HEK293T (cell line): ENCODE measurements around the gene EFNA3.

Source experiments
- CTCF ChIA-PET: fragments of 350-600 bp; formaldehyde crosslinking; extraction: SDS; loops from one replicate; lab custom pipeline; 2021; ENCODE audit warnings: antibody characterized with exemption, inconsistent platforms; lab: Yijun Ruan, JAX
- POLR2A ChIA-PET: fragments of 350-600 bp; formaldehyde crosslinking; extraction: SDS; loops from one replicate; lab custom pipeline; 2020; ENCODE audit warnings: antibody characterized with exemption, inconsistent platforms; lab: Yijun Ruan, JAX
- DNase-seq: peaks from one replicate; pipeline ENCODE4 v3.0.0; 2012; ENCODE audit warnings: mixed read lengths; ENCODE audit errors: extremely low spot score
- ARNT ChIP-seq: fragments of 450-650 bp; IDR thresholded peaks from 2 replicates; pipeline ENCODE4 v1.6.1; 2017; ENCODE audit warnings: mild to moderate bottlenecking
- BHLHE40 ChIP-seq: fragments of 450-650 bp; IDR thresholded peaks from 2 replicates; pipeline ENCODE4 v1.6.1; 2016; ENCODE audit warnings: mild to moderate bottlenecking, moderate library complexity, borderline replicate concordance
- CTBP1 ChIP-seq: fragments of 450-650 bp; IDR thresholded peaks from 2 replicates; pipeline ENCODE4 v1.6.1; 2016; ENCODE audit warnings: borderline replicate concordance
- ELF4 ChIP-seq: fragments of 450-650 bp; IDR thresholded peaks from 2 replicates; pipeline ENCODE4 v1.6.1; 2017; ENCODE audit warnings: antibody characterized with exemption
- FOXA1 ChIP-seq: fragments of 450-650 bp; IDR thresholded peaks from 2 replicates; pipeline ENCODE4 v1.6.1; 2016; ENCODE audit warnings: mild to moderate bottlenecking
- FOXK2 ChIP-seq: fragments of 450-650 bp; IDR thresholded peaks from 2 replicates; pipeline ENCODE4 v1.6.1; 2016; ENCODE audit warnings: mild to moderate bottlenecking
- FOXM1 ChIP-seq: fragments of 450-650 bp; IDR thresholded peaks from 2 replicates; pipeline ENCODE4 v1.6.1; 2017; ENCODE audit warnings: mild to moderate bottlenecking, borderline replicate concordance
- HDGF ChIP-seq: fragments of 450-650 bp; IDR thresholded peaks from 2 replicates; pipeline ENCODE4 v1.6.1; 2017; ENCODE audit warnings: antibody characterized with exemption, borderline replicate concordance
- L3MBTL2 ChIP-seq: fragments of 450-650 bp; conservative IDR thresholded peaks from 2 replicates; pipeline ENCODE4 v1.6.1; 2016; ENCODE audit warnings: mild to moderate bottlenecking
- LEF1 ChIP-seq: fragments of 450-650 bp; IDR thresholded peaks from 2 replicates; pipeline ENCODE4 v1.6.1; 2017; ENCODE audit warnings: mild to moderate bottlenecking, borderline replicate concordance
- NFRKB ChIP-seq: fragments of 450-650 bp; IDR thresholded peaks from 2 replicates; pipeline ENCODE4 v1.6.1; 2016; ENCODE audit warnings: mild to moderate bottlenecking, moderate library complexity
- PKNOX1 ChIP-seq: fragments of 450-650 bp; IDR thresholded peaks from 2 replicates; pipeline ENCODE4 v1.6.1; 2016
- SP1 ChIP-seq: fragments of 450-650 bp; IDR thresholded peaks from 2 replicates; pipeline ENCODE4 v1.6.1; 2017
- SUZ12 ChIP-seq: fragments of 450-650 bp; IDR thresholded peaks from 2 replicates; pipeline ENCODE4 v1.6.1; 2016; ENCODE audit warnings: mild to moderate bottlenecking
- TARDBP ChIP-seq: fragments of 450-650 bp; IDR thresholded peaks from 2 replicates; pipeline ENCODE4 v1.6.1; 2016
- ZNF384 ChIP-seq: fragments of 450-650 bp; IDR thresholded peaks from 2 replicates; pipeline ENCODE4 v1.6.1; 2016

Gene EFNA3

GRCh38 chr1:155072531-155073289 is 5.9 kb upstream of the EFNA3 start:
- no peak for TF ChIP-seq LEF1
- no peak for TF ChIP-seq FOXK2
- TF ChIP-seq FOXM1: no peak
- TF ChIP-seq ELF4: no peak
- TF ChIP-seq ZNF384: no peak
- TF ChIP-seq ARNT: no peak
- TF ChIP-seq L3MBTL2: no peak
- no peak for TF ChIP-seq HDGF
- ChIA-PET CTCF (interaction anchor here (1.0 to 1.2 kb wide), 2 partner anchors 12 to 14 kb away, joined by 3 to 6 read pairs; no protein-coding TSS in a partner anchor), POLR2A (interaction anchor here (1.0 to 1.4 kb wide), 2 partner anchors 22 to 154 kb away, joined by 3 to 4 read pairs; partner anchors contain the start of gene ADAM15)
- no peak for DNase-seq

- no peak for TF ChIP-seq FOXM1
- TF ChIP-seq NFRKB: no peak
- no peak for TF ChIP-seq LEF1
- TF ChIP-seq SP1: no peak
- TF ChIP-seq BHLHE40: no peak
- TF ChIP-seq FOXA1: no peak
- TF ChIP-seq ARNT: no peak
- TF ChIP-seq TARDBP: no peak
- no peak for TF ChIP-seq PKNOX1
- no peak for TF ChIP-seq FOXK2
- no peak for TF ChIP-seq ELF4
- TF ChIP-seq CTBP1: no peak
- TF ChIP-seq SUZ12: no peak
- no peak for TF ChIP-seq HDGF
- no peak for TF ChIP-seq L3MBTL2
- TF ChIP-seq ZNF384: no peak
- ChIA-PET CTCF (interaction anchor here (1.0 to 3.3 kb wide), 3 partner anchors 11 to 13 kb away, joined by 3 to 24 read pairs (median 6); no protein-coding TSS in a partner anchor), POLR2A (interaction anchor here (3.3 kb wide), 1 partner anchor 9 kb away, joined by 15 read pairs; no protein-coding TSS in a partner anchor)
- no peak for DNase-seq
Observed at GRCh38 chr1:155073377-155074242, 5.0 kb upstream of the EFNA3 start.

GRCh38 chr1:155075535-155075934 is 3.1 kb upstream of the EFNA3 start:
- TF ChIP-seq FOXM1 (no peak), PKNOX1 (peak; percentile 71), FOXA1 (no peak)
- CTCF ChIA-PET: interaction anchor here (0.6 to 3.3 kb wide), 5 partner anchors 9 to 118 kb away, joined by 3 to 24 read pairs (median 6); partner anchors contain the start of gene ADAM15
- POLR2A ChIA-PET: interaction anchor here (0.7 to 3.4 kb wide), 7 partner anchors 9 to 97 kb away, joined by 3 to 15 read pairs (median 4); partner anchors contain the start of genes ADAM15, FLAD1 and KRTCAP2
- DNase-seq: no peak

- POLR2A ChIA-PET: interaction anchor here (0.9 to 3.4 kb wide), 5 partner anchors 9 to 97 kb away, joined by 3 to 15 read pairs (median 5); partner anchors contain the start of genes ADAM15 and KRTCAP2
- DNase-seq: no peak
- CTCF ChIA-PET: interaction anchor here (0.6 to 3.3 kb wide), 6 partner anchors 8 to 405 kb away, joined by 3 to 24 read pairs (median 5); partner anchors contain the start of gene KRTCAP2
- no peak for TF ChIP-seq BHLHE40
- TF ChIP-seq NFRKB: no peak
- no peak for TF ChIP-seq ARNT
- TF ChIP-seq ELF4: no peak
- TF ChIP-seq L3MBTL2: no peak
- TF ChIP-seq ZNF384: no peak
- TF ChIP-seq SUZ12: no peak
- TF ChIP-seq LEF1: no peak
- TF ChIP-seq CTBP1: no peak
- TF ChIP-seq PKNOX1: no peak
- TF ChIP-seq SP1: no peak
- TF ChIP-seq FOXK2: no peak
- no peak for TF ChIP-seq HDGF
Observed at GRCh38 chr1:155076371-155076770, 2.3 kb upstream of the EFNA3 start.

GRCh38 chr1:155077346-155077745 is 1.3 kb upstream of the EFNA3 start:
- ChIA-PET CTCF (interaction anchor here (1.0 to 3.3 kb wide), 3 partner anchors 7 to 96 kb away, joined by 3 to 24 read pairs (median 4); partner anchors contain the start of gene KRTCAP2), POLR2A (interaction anchor here (1.0 to 3.4 kb wide), 3 partner anchors 12 to 96 kb away, joined by 3 to 15 read pairs (median 14); partner anchors contain the start of genes ADAM15 and KRTCAP2)
- no peak for DNase-seq
- TF ChIP-seq ZNF384: no peak
- TF ChIP-seq SUZ12: no peak
- no peak for TF ChIP-seq ARNT
- no peak for TF ChIP-seq TARDBP
